HG03039 (cell line): Measurements from ENCODE around the gene SP3.

ENCODE experiments used
- ATAC-seq: cut with Tn5 transposase; IDR thresholded peaks from one replicate; pipeline ENCODE4 v1.9.1; 2021; ENCODE audit warnings: mild to moderate bottlenecking, moderate library complexity; ENCODE audit not compliant: unreplicated experiment

Gene SP3

DNA sequence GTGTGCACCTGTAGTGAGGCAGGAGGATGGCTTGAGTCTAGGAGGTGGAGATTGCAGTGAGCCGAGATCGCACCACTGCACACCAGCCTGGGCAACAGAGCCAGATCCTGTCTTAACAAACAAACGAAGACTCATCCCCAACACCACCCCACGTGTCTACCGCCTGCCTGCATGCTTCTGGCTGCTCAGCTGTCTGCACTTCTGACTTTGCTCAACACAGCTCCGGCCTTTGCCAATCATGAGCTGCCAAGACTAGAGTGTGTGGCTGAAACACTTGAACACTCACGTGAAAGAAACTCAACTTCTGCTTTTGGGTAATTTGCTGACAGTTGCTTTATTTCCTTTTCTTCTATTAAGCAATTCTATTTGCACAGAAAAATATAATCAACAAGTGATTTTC lies 32.1 kb upstream of the SP3 start:
- ATAC-seq, result peak; percentile 87

- no peak for ATAC-seq
These were observed 31.6 kb upstream of the SP3 start for GRCh38 chr2:173996766-173997165.

- no peak for ATAC-seq
These were observed 28.3 kb upstream of the SP3 start for GRCh38 chr2:173993459-173993858.

GRCh38 chr2:173991856-173992588 lies 26.8 kb upstream of the SP3 start:
- no peak for ATAC-seq

- ATAC-seq, result no peak
These were observed 26.0 kb upstream of the SP3 start for GRCh38 chr2:173990970-173991819.

DNA sequence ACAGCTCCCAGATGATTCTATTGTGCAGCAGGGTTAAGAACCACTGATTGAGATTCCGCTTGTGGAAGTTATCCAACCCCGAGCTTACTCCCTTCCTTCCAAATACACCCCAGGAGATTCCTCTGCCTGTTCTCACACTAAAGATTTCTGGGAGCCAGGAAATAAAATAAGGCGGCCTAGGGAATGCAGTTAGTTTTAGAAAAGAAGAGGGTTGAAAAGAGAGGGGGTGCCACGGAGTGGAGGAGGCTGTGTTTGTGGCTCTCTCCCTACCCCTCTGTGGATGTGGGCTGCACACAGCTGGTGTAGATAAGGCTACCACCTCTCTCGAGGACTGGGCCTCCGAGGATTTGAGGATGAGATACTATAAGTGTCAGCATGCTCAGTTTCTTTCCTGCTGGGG lies 25.1 kb upstream of the SP3 start:
- ATAC-seq, result no peak

- ATAC-seq, result no peak
These were observed 24.7 kb upstream of the SP3 start for GRCh38 chr2:173989884-173990215.

DNA sequence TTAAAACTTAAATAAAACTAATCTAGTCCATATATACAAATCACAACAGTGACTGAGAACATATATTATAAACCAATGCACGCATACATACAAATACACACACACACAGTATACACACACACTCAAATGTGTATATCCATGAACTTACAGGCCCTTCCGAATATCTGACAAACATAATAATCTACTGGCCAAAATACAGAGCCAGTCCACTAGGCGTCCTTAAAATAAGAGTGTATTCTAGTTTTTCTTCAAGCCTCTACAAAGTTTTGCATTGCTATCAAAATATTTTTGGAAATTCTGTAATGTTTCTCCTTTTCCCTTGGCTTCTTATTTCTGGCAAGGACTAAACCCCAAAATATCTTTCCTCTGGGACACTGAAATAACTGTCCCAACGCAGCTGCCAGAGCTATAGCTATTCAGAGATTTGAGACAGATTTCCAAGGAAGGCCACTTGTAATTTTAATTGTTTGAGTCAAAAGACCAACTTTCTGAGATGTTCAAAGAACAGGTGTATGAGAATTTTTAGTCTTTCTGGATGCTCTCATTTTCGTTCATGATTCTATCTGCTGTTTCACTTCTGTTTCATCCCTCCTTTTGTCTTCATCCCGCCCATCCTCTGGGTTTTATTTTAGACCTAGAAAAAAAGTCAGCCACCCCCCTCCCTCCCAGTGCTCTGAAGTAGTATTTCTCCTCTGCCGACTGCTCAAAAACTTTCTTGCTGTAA lies 24.1 kb upstream of the SP3 start:
- no peak for ATAC-seq

DNA sequence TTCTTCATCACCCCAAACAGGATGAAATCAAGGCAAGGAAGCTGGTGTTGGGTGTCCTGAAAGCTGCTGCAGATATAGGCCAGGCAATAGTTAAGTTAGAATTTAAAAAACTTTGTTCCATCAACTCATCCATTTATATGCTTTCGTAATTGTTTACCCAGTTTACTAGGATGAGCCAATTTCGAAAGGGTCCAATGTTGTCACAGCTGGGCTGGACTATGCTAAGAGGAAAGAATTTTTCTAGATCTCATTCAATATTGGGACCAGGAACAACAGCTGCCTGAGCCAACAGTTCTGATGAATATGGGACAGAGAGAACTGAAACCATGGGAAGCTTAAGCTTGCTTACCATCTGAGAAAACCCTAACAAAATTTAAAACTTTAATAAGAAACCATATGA lies 21.6 kb upstream of the SP3 start:
- no peak for ATAC-seq

- ATAC-seq, result no peak
These were observed 20.4 kb upstream of the SP3 start for GRCh38 chr2:173985605-173985992.

GRCh38 chr2:173984866-173985604 lies 19.9 kb upstream of the SP3 start:
- no peak for ATAC-seq

DNA sequence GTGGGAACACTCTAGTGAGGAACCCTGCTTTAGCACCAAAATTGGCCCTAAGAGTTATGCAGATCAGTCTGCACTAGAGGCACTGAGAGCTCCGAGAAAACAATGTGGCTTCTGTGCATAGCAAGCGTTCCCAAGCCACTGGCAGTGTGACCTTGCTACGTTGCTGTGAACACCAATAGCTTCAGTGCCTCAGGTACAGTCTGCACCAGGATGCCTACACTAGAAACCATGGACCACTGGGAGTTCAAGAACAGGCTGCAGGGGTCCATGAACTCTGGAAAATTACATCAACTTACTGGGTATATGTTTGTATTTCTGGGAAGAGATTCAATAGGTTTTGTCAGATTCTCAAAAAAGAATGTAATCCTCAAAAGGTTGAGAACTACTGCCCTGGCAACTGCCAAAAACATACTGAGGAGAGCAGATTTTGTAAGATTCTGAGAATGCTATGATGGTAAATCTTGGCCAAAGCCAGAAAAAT lies 18.3 kb upstream of the SP3 start:
- no peak for ATAC-seq

DNA sequence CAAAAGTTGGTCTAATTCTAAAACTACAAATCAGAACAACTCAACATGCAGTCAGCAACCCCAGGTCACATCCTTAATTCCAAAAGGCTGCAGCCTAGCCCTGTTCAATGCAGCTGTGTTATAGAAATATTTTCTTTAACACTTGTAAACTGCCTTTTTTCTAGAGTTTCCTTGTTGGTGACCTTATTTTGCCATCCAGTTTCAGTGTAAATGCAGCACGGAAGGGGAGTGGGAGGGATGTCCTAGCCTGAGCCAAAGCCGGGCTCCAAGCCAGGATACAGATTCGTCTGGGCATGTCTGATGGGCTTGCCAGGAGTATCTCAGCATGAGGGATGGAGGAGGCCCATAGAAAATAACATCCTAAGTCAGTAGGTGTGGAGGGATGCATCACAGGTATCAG lies 17.7 kb upstream of the SP3 start:
- ATAC-seq, result no peak

DNA sequence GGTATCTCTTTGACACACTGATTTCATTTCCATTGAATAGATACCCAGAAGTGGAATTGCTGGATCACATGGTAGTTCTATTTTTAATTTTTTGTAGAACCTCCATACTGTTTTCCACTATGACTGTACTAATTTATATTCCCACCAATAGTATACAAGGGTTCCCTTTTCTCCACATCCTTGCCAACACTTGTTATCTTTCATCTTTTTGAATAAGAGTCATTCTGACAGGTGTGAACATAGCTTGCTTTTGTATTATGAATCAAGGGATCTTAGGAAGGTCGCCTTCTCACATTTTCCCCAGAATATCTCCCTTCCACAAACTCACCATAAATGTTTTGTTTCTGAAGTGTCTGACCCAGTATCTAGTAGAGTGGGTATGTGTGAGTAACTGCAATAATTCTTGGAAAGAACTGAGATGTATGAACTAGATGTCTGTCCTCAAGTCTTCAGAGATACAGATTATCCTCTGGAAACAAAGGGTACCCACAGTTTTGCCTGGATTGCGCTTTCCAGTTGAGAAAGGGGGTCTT lies 17.1 kb upstream of the SP3 start:
- ATAC-seq, result no peak

DNA sequence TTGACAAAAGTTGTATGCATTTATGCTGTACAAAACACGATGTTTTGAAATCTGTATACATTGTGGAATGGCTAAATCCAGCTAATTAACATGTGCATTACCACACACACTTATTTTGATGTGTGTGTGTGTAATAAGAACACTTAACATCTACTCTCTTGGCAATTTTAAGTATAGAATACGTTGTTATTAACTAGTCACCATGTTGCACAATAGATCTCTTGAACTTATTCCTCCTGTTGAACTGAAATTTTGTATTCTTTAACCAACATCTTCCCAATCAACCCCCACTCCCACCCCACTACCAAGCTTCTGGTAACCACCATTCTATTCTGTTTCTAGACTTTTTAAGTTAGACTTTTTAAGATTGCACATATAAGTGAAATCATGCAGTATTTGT lies 16.3 kb upstream of the SP3 start:
- ATAC-seq, result no peak

- ATAC-seq, result no peak
These were observed 14.7 kb upstream of the SP3 start for GRCh38 chr2:173979751-173980351.

- ATAC-seq, result no peak
These were observed 13.3 kb upstream of the SP3 start for GRCh38 chr2:173978447-173978846.

DNA sequence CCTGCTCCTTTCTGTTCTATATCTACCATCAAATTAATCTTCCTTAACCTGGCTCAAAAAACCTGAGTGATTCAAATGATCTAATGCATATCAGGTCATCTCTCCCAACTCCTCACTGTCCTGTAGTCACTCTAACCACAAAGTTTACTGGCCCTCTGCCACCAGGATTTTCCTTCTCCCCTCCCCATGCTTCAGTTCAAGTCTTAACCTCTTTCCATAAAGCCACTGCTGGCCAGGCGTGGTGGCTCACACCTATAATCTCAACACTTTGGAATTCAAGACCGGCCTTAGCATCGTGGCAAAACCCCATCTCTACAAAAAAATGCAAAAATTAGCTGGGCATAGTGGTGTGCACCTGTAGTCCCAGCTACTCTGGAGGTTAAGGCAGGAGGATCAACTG lies 7.5 kb upstream of the SP3 start:
- ATAC-seq, result no peak

DNA sequence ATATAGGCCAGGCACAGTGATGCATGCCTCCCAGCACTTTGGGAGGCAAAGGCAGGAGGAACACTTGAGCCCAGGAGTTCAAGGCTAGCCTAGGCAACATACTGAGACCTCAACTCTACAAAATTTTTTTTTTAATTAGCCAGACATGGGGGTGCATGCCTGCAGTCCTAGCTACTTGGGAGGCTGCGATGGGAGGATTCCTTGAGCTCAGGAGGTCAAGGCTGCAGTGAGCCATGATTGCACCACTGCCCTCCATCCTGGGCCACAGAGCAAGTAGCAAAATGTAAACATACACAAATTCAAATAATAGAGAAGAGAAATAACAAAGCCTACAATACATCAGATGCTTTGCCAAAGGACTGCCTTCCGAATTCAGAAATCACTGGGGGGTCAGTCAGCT lies 7.0 kb upstream of the SP3 start:
- ATAC-seq, result no peak

DNA sequence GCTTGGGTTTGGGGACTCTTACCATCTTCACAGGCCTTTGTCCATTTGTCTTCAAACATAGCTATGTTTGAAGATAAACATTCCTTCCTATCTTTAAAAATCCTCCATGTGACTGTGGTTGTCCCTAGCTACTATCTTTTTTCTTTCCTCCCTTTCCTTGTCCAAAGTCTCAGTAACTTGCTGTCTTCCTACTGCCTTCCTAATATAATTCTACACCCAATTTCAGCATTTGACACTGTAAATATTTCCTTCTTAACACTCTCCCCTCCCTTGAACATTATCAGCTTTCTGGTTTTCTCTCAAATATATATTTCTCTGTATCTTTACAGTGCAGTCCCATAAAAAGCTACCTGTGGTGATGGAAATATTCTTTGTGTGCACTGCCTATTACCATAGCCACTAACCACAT lies 5.3 kb upstream of the SP3 start:
- ATAC-seq, result no peak
